CD4-positive, alpha-beta T cell treated with Interferon alpha-2 for 1 hour (primary cell): ENCODE results near the gene R3HDM2.

ENCODE experiments used
- DNase-seq, 2 donors: peaks; one replicate each; pipeline ENCODE4 v3.0.0-alpha.2; 2020 to 2022

R3HDM2 gene

GRCh38 chr12:57213058-57213715 is 217.7 kb downstream of the R3HDM2 start:
- DNase-seq, result peak; percentile 84 to 89

GRCh38 chr12:57212701-57213057 is 218.2 kb downstream of the R3HDM2 start:
- no peak for DNase-seq

- DNase-seq, result no peak
Measured at GRCh38 chr12:57211791-57212700, 218.8 kb downstream of the R3HDM2 start.

- no peak for DNase-seq
Measured at GRCh38 chr12:57210926-57211692, 219.7 kb downstream of the R3HDM2 start.

GRCh38 chr12:57210461-57210860 is 220.4 kb downstream of the R3HDM2 start:
- no peak for DNase-seq

GRCh38 chr12:57209916-57210315 is 220.9 kb downstream of the R3HDM2 start:
- DNase-seq, result no peak

GRCh38 chr12:57208631-57209282 is 222.1 kb downstream of the R3HDM2 start:
- DNase-seq, result no peak

GRCh38 chr12:57207731-57208630 is 222.9 kb downstream of the R3HDM2 start:
- DNase-seq, result no peak

- no peak for DNase-seq
Measured at GRCh38 chr12:57205931-57206330, 224.9 kb downstream of the R3HDM2 start.

GRCh38 chr12:57205186-57205585 is 225.7 kb downstream of the R3HDM2 start:
- DNase-seq, result no peak

- DNase-seq, result no peak
Measured at GRCh38 chr12:57204454-57204853, 226.4 kb downstream of the R3HDM2 start.

- no peak for DNase-seq
Measured at GRCh38 chr12:57203791-57204190, 227.1 kb downstream of the R3HDM2 start.
